Measurements from ENCODE around the gene KDM5C. TPM values are rescaled to one million over a fixed set of nuclear protein-coding genes. Genes with fewer than 3 reads are reported as not detected.

The KDM5C gene
- total and polyA plus RNA-seq, 10 donors, result 10.4 to 165 (median 114) TPM

DNA sequence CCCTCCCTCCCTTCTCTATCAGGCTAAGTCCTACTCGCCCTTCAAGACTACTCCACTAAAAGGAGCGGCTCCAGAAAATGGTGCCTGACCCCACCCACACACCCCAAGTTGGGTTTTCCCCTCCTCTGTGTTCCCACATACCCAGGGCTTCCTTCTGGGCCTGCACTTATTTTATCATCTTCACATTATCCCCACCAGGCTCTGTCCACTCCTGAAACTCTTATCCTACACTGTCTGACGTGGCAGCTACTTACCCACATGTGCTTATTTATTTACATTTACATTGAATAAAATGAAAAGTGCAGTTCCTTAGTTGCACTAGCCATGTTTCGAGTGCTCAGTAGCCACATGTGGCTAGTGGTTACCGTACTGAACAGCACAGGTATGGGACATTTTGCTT, 5.1 kb upstream of the KDM5C start:
- Histone ChIP-seq H3K27ac (no peak overlapping the region), H3K36me3 (no peaks in the 10 kb centered on the region), H3K4me1 (peaks cover 0 to 8% (median 5%) of the 10 kb centered on the region in 6 donors), H3K4me3 (no peak overlapping the region), H3K27me3 (replicated peaks in 1 of 7) (peaks cover 0 to 6% (median 0%) of the 10 kb centered on the region in 7 donors), H3K9me3 (no peaks in the 10 kb centered on the region)
- intact Hi-C loops (cut with DNase I; ENCODE audit: low total_unique reads), result no loop called here
- 71 to 84% (median 83%) methylated on average over 5 of the region's 5 CpGs for WGBS, 5 donors
- DNase-seq, result no peak
- TF ChIP-seq POLR2AphosphoS5 (IDR thresholded peaks at IDR 0.05), result no peak
- TF ChIP-seq, protein P1, sequence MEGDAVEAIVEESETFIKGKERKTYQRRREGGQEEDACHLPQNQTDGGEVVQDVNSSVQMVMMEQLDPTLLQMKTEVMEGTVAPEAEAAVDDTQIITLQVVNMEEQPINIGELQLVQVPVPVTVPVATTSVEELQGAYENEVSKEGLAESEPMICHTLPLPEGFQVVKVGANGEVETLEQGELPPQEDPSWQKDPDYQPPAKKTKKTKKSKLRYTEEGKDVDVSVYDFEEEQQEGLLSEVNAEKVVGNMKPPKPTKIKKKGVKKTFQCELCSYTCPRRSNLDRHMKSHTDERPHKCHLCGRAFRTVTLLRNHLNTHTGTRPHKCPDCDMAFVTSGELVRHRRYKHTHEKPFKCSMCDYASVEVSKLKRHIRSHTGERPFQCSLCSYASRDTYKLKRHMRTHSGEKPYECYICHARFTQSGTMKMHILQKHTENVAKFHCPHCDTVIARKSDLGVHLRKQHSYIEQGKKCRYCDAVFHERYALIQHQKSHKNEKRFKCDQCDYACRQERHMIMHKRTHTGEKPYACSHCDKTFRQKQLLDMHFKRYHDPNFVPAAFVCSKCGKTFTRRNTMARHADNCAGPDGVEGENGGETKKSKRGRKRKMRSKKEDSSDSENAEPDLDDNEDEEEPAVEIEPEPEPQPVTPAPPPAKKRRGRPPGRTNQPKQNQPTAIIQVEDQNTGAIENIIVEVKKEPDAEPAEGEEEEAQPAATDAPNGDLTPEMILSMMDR (IDR thresholded peaks at IDR 0.05 in 8 of 11, conservative IDR thresholded peaks at IDR 0.05 in 3 of 11), result no peak
- TF ChIP-seq POLR2A (IDR thresholded peaks at IDR 0.05), result no peak

DNA sequence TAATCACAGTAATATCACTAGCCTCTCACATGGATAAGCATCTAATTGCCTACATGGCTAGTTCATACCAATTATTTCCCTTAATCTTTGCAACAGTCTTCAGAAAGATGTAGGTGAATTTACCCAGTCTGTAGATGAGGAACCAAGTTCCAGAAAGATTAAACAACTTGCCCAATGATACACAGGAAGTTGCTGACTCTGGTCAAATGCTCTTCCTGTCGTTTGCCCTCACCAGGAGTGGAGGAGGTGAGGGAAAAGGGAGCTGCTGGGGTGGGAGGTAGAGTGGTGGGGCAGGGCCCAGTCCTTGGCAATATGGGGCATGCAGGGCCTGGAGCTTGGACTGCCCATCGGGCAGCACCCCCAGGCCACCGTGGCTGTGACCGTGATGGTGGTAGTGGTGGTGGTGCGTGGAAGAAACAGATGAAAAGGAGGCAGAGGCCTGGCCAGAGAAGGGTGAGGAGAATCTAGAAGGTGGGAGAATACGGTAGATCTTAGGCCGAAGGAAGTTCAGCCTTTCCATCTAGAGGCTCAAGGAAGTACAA, 2.3 kb upstream of the KDM5C start:
- Histone ChIP-seq H3K27me3 (replicated peaks in 1 of 7) (peaks cover 0 to 5% (median 0%) of the 10 kb centered on the region in 7 donors), H3K36me3 (no peaks in the 10 kb centered on the region), H3K27ac (no peak overlapping the region), H3K4me1 (peaks cover 17 to 27% (median 22%) of the 10 kb centered on the region in 6 donors), H3K4me3 (no peak overlapping the region), H3K9me3 (no peaks in the 10 kb centered on the region)
- no peak for TF ChIP-seq POLR2A (IDR thresholded peaks at IDR 0.05)
- TF ChIP-seq, protein P1 (IDR thresholded peaks at IDR 0.05 in 8 of 11, conservative IDR thresholded peaks at IDR 0.05 in 3 of 11), result no peak
- no peak for TF ChIP-seq POLR2AphosphoS5 (IDR thresholded peaks at IDR 0.05)
- intact Hi-C loops (cut with DNase I; ENCODE audit: low total_unique reads), result no loop called here
- DNase-seq, result no peak
- 77 to 82% (median 81%) methylated on average over 6 to 7 of the region's 7 CpGs for WGBS, 5 donors

DNA sequence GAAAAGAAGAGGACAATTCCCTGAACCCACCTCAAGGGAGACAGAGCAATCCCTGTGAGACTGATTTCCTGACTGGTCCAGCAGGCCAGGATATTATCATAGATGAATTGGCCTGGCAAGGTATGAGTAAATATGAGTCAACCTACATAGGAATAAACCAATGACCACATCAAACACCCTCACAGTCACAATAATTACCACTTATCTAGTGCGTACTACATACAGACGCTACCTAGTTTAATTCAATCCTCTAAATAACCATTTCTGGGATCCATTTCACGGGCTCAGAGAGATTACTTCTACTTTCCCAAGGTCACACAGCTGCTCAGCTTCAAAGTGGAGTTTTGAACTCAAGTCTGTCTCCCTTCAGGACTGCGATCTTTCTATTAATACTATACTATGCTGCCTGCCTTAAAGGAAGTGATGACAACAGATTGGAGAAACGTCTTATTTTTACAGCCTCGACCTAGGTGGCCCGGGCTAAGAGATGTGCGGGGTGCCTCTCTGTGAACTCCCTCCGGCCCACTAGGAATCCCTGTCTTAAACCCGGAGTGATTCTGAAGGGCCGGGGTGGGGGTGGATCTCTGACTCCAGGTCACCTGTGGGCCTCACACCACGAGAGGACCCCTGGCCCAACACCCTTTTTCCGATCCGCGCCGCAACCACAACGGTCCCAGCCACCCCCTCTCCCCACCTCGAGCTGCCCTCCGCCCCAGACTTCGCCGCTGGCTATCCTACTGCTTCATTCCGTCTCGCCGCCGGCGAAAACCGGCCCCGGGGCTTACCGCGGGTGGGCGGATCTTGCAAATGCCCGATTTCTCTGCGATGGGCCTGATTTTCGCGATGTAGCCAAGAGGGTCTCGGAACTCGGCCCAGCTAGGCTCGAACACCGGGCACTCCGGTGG, 800 bp downstream of the KDM5C start:
- H3K4me3 ChIP-seq, result peak overlapping the region; percentile 66 to 98 (median 88)
- TF ChIP-seq POLR2A (IDR thresholded peaks at IDR 0.05), result no peak
- TF ChIP-seq POLR2AphosphoS5 (IDR thresholded peaks at IDR 0.05), result no peak
- TF ChIP-seq, protein P1 (IDR thresholded peaks at IDR 0.05 in 8 of 11, conservative IDR thresholded peaks at IDR 0.05 in 3 of 11), result no peak
- H3K9me3 ChIP-seq, result no peaks in the 10 kb centered on the region
- peaks cover 26 to 43% (median 34%) of the 10 kb centered on the region in 6 donors for H3K4me1 ChIP-seq
- 1 to 6% (median 2%) methylated on average over 13 to 40 of the region's 40 CpGs for WGBS, 5 donors
- peak; percentile 90 for DNase-seq
- intact Hi-C loops (cut with DNase I; ENCODE audit: low total_unique reads), result no loop called here
- H3K36me3 ChIP-seq, result peaks cover 0 to 27% (median 13%) of the 10 kb centered on the region in 6 donors
- H3K27ac ChIP-seq, result peak overlapping the region; percentile 85 to 92 (median 90)
- no peaks in the 10 kb centered on the region for H3K27me3 ChIP-seq (replicated peaks in 1 of 7)

Measured in spleen (tissue), 11 donors.